Activated T-helper 1 cell treated with anti-CD3 and anti-CD28 coated beads, Interleukin-12 subunit alpha, Interleukin-12 subunit beta, Interleukin-2, Interleukin-4 antibody, amounts not matched to agents 30 ng/mL and 10 ng/mL and 1 ng/mL, durations not matched to agents 14 hours and 24 hours and 36 hours (primary cell): ENCODE measurements around the gene MRPL37. TPM values are rescaled to one million over a fixed set of nuclear protein-coding genes. Genes with fewer than 3 reads are reported as not detected.
A peak's percentile ranks its signal among the peaks of the same experiment; 100 is the strongest.
"Not testable (repeated sequence)": the region's sequence is repeated elsewhere in the genome, so short reads cannot be mapped to it uniquely, and the experiment has no call there.

Experiments used
- DNase-seq: peaks from one replicate; pipeline ENCODE4 v3.0.0; 2021; ENCODE audit warnings: low spot score
- H3K27ac Mint-ChIP-seq: one replicate; pipeline ENCODE4 v1.8.0; 2021; ENCODE audit warnings: mild to moderate bottlenecking, mixed read lengths
- H3K27me3 Mint-ChIP-seq: one replicate; pipeline ENCODE4 v1.8.0; 2022; ENCODE audit warnings: mild to moderate bottlenecking, moderate library complexity, mixed read lengths; ENCODE audit not compliant: insufficient read depth
- H3K36me3 Mint-ChIP-seq: one replicate; pipeline ENCODE4 v1.8.0; 2021; ENCODE audit warnings: low read depth, mixed read lengths
- H3K4me1 Mint-ChIP-seq: one replicate; pipeline ENCODE4 v1.8.0; 2021; ENCODE audit warnings: low read depth, mixed read lengths
- H3K4me3 Mint-ChIP-seq: one replicate; pipeline ENCODE4 v1.8.0; 2021; ENCODE audit warnings: mild to moderate bottlenecking, moderate library complexity, mixed read lengths
- H3K9me3 Mint-ChIP-seq: one replicate; pipeline ENCODE4 v1.8.0; 2021; ENCODE audit warnings: mixed read lengths
- intact Hi-C: fragments of 100-400 bp; cut with micrococcal nuclease; formaldehyde crosslinking; loops from one replicate; pipeline ENCODE4 v1.15.1; 2024
- total RNA-seq: library from RNA; stranded (reverse); gene quantifications from 2 replicates; pipeline ENCODE4 v1.2.3, GENCODE V29; 2022

Gene MRPL37
- total RNA-seq, 1 donor from 2014 or later: 145 TPM

- Mint-ChIP-seq H3K27me3 (no peaks in the 10 kb centered on the region), H3K4me1 (no peaks in the 10 kb centered on the region), H3K36me3 (peaks cover 2% of the 10 kb centered on the region), H3K27ac (no peak overlapping the region), H3K9me3 (no peaks in the 10 kb centered on the region), H3K4me3 (no peak overlapping the region)
- DNase-seq: no peak
- intact Hi-C loops: no loop called here
Measured at GRCh38 chr1:54177726-54178125, 22.2 kb upstream of the MRPL37 start.

DNA sequence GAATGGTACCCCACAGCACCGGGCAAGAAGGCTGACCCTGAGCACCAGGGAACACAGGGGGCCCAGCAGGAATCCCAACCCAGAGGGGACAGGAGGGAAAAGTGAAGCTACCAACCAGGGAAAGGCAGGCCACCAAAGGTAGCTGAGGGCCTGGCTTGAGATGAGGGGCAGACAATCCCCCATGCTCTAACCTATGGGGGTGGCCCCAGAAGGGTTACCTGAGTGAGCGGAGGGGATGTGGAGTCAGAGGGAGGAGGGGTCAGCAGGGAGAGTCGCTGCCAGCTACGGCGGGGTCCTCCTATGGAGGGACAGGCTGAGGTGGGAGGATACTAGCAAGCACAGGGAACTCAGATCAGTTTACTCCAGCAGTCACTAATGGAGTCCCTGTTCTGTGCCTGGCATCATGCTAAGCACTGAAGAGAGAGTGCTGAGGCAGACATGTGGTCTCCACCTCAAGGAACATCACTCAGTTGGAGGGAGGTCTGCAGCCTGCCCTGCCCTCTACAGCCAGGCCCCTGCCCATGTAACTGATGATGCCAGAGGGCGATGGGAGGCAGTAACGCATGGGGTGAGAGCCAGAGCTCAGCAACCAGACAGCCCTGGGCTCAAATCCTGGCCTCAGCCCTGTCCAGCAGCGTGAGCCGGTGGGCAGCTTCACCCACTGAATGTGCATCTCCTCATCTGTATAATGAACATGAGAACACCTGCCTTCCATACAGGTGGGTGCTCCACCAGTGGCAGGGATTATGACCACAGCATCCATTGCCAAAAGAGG is 21.5 kb upstream of the MRPL37 start:
- H3K27me3 Mint-ChIP-seq: no peaks in the 10 kb centered on the region
- no peaks in the 10 kb centered on the region for H3K4me1 Mint-ChIP-seq
- DNase-seq: no peak
- no peaks in the 10 kb centered on the region for H3K9me3 Mint-ChIP-seq
- intact Hi-C loops: no loop called here
- H3K4me3 Mint-ChIP-seq: no peak overlapping the region
- no peak overlapping the region for H3K27ac Mint-ChIP-seq
- H3K36me3 Mint-ChIP-seq: peaks cover 2% of the 10 kb centered on the region

GRCh38 chr1:54180701-54181360 is 19.1 kb upstream of the MRPL37 start:
- Mint-ChIP-seq H3K9me3 (no peaks in the 10 kb centered on the region), H3K27ac (no peak overlapping the region), H3K36me3 (peaks cover under 1% of the 10 kb centered on the region), H3K4me3 (no peak overlapping the region), H3K27me3 (no peaks in the 10 kb centered on the region), H3K4me1 (no peaks in the 10 kb centered on the region)
- intact Hi-C loops: loop anchor here (1.0 kb wide), 1 partner anchor 308 kb away; no protein-coding TSS in a partner anchor
- no peak for DNase-seq

DNA sequence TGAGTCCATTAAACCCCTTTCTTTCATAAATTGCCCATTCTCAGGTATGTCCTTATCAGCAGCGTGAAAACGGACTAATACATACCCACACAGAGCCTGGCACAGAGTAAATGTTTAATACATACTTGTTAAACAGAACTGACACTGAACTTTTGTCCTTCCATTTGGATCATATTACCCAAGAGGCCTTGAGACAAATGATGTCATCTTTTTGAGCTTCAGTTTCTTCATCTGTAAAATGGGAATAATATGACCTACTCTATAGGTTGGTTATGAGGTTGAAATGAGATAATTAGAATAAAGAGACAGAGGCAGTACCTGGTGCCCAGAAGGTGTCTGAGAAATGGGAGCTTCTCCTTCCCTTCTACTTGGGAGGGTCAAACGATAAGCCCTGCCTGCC is 13.9 kb upstream of the MRPL37 start:
- no peak overlapping the region for H3K4me3 Mint-ChIP-seq
- no peaks in the 10 kb centered on the region for H3K27me3 Mint-ChIP-seq
- DNase-seq: no peak
- no peaks in the 10 kb centered on the region for H3K9me3 Mint-ChIP-seq
- intact Hi-C loops: no loop called here
- no peak overlapping the region for H3K27ac Mint-ChIP-seq
- no peaks in the 10 kb centered on the region for H3K4me1 Mint-ChIP-seq
- peaks cover 3% of the 10 kb centered on the region for H3K36me3 Mint-ChIP-seq

- Mint-ChIP-seq H3K4me1 (no peaks in the 10 kb centered on the region), H3K27me3 (no peaks in the 10 kb centered on the region)
- no peak for DNase-seq
Measured at GRCh38 chr1:54188291-54188690, 11.7 kb upstream of the MRPL37 start.

DNA sequence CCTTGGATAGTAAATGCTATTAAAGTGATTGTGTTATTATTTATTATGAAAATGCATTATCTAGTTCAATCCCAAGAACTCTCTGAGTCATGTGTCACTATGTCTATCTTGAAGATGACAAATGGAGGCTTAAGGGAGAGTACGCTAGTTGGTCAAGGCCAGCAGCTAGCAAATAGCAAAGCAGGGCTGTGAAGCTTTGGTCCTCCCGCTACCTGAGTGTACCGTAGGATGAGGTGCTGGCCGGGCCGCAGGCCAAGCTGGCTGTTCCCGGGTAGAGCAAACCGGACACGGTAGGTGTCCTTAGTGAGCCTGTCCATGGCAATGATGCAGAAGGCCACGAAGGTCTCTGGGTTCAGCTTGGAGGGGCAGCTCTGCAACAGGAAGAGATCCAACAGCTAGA is 9.4 kb upstream of the MRPL37 start:
- no peaks in the 10 kb centered on the region for H3K27me3 Mint-ChIP-seq
- H3K27ac Mint-ChIP-seq: no peak overlapping the region
- no peak for DNase-seq
- peaks cover 7% of the 10 kb centered on the region for H3K36me3 Mint-ChIP-seq
- no peaks in the 10 kb centered on the region for H3K4me1 Mint-ChIP-seq
- H3K4me3 Mint-ChIP-seq: no peak overlapping the region
- intact Hi-C loops: no loop called here
- no peaks in the 10 kb centered on the region for H3K9me3 Mint-ChIP-seq

More at GRCh38 chr1:54188291-54188690, 11.7 kb upstream of the MRPL37 start:
- H3K36me3 Mint-ChIP-seq: peaks cover 7% of the 10 kb centered on the region
- intact Hi-C loops: no loop called here
- no peaks in the 10 kb centered on the region for H3K9me3 Mint-ChIP-seq
- H3K4me3 Mint-ChIP-seq: no peak overlapping the region
- H3K27ac Mint-ChIP-seq: no peak overlapping the region

DNA sequence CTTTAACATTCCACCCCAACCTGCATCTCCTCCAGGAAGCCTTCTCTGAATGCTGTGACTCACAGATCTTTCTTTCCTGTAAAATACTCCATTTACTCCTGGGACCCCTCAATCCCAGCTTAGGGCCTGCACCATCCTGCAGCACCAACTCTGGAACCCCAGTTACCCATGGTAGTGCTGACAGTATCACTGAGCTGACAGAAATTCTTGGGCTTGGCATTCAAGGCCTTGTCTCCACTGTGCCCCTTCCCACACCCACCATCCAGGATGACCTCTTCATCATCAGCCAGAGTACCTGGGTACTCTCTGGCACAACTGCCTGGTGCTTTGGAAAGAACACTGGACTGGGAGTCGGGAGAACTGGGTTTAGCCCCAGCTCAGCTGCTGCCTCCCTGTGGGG is 8.4 kb upstream of the MRPL37 start:
- H3K9me3 Mint-ChIP-seq: no peaks in the 10 kb centered on the region
- no peaks in the 10 kb centered on the region for H3K27me3 Mint-ChIP-seq
- H3K4me1 Mint-ChIP-seq: no peaks in the 10 kb centered on the region
- DNase-seq: no peak
- intact Hi-C loops: no loop called here
- peaks cover 5% of the 10 kb centered on the region for H3K36me3 Mint-ChIP-seq
- no peak overlapping the region for H3K4me3 Mint-ChIP-seq
- no peak overlapping the region for H3K27ac Mint-ChIP-seq

GRCh38 chr1:54193453-54193852 is 6.5 kb upstream of the MRPL37 start:
- Mint-ChIP-seq H3K27ac (no peak overlapping the region), H3K36me3 (peaks cover 4% of the 10 kb centered on the region), H3K4me1 (no peaks in the 10 kb centered on the region), H3K27me3 (no peaks in the 10 kb centered on the region), H3K9me3 (no peaks in the 10 kb centered on the region), H3K4me3 (no peak overlapping the region)
- no peak for DNase-seq
- intact Hi-C loops: no loop called here

- intact Hi-C loops: no loop called here
- H3K27ac Mint-ChIP-seq: peak overlapping the region; percentile 59
Measured at GRCh38 chr1:54199151-54199764, 709 bp upstream of the MRPL37 start.

GRCh38 chr1:54200519-54200997 is 591 bp downstream of the MRPL37 start:
- peaks cover 26% of the 10 kb centered on the region for H3K36me3 Mint-ChIP-seq
- DNase-seq: no peak
- peaks cover 46% of the 10 kb centered on the region for H3K4me1 Mint-ChIP-seq
- intact Hi-C loops: loop anchor here (1.0 to 10.0 kb wide), 11 partner anchors 30 to 687 kb away; partner anchors contain the start of genes DHCR24, IFT25, TCEANC2 and TMEM59
- H3K27ac Mint-ChIP-seq: peak overlapping the region; percentile 60
- no peaks in the 10 kb centered on the region for H3K27me3 Mint-ChIP-seq
- H3K4me3 Mint-ChIP-seq: peak overlapping the region; percentile 90
- H3K9me3 Mint-ChIP-seq: no peaks in the 10 kb centered on the region

More at GRCh38 chr1:54199151-54199764, 709 bp upstream of the MRPL37 start:
- Mint-ChIP-seq H3K4me3 (peak overlapping the region; percentile 90), H3K4me1 (peaks cover 38% of the 10 kb centered on the region), H3K36me3 (peaks cover 16% of the 10 kb centered on the region), H3K27me3 (no peaks in the 10 kb centered on the region), H3K9me3 (no peaks in the 10 kb centered on the region)
- no peak for DNase-seq

DNA sequence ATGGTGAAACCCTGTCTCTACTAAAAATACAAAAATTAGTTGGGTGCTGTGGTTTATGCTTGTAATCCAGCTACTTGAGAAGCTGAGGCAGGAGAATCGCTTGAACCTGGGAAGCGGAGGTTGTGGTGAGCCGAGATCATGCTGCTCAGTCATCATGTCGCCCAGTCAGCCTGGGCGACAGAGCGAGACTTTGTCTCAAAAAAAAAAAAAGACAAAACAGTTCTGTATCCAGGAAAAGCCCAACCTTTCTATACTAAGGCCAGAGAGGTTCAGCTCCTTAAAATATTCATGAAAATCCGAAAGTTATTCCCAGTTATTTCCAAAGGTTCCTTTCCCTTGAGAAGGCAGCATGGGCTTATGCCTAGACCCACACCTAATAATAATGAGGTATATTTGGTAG is 4.2 kb downstream of the MRPL37 start:
- H3K27ac Mint-ChIP-seq: no peak overlapping the region
- no peaks in the 10 kb centered on the region for H3K27me3 Mint-ChIP-seq
- H3K4me1 Mint-ChIP-seq: peaks cover 43% of the 10 kb centered on the region
- H3K36me3 Mint-ChIP-seq: peaks cover 49% of the 10 kb centered on the region
- intact Hi-C loops: loop anchor here (5.0 to 10.0 kb wide), 2 partner anchors 601 to 683 kb away; partner anchors contain the start of genes DHCR24 and TTC22
- H3K4me3 Mint-ChIP-seq: no peak overlapping the region
- H3K9me3 Mint-ChIP-seq: no peaks in the 10 kb centered on the region
- no peak for DNase-seq

- Mint-ChIP-seq H3K36me3 (peaks cover 61% of the 10 kb centered on the region), H3K9me3 (no peaks in the 10 kb centered on the region), H3K27ac (no peak overlapping the region), H3K4me3 (no peak overlapping the region), H3K4me1 (peaks cover 28% of the 10 kb centered on the region), H3K27me3 (no peaks in the 10 kb centered on the region)
- intact Hi-C loops: loop anchor here (10.0 kb wide), 1 partner anchor 598 kb away; the partner anchor contains the start of gene TTC22
- DNase-seq: no peak
Measured at GRCh38 chr1:54207287-54207686, 7.3 kb downstream of the MRPL37 start.

GRCh38 chr1:54207896-54208295 is 7.9 kb downstream of the MRPL37 start:
- Mint-ChIP-seq H3K27ac (peak overlapping the region; percentile 23), H3K4me1 (peaks cover 21% of the 10 kb centered on the region), H3K36me3 (peaks cover 60% of the 10 kb centered on the region)
- H3K27me3 Mint-ChIP-seq, DNase-seq, H3K9me3 Mint-ChIP-seq, H3K4me3 Mint-ChIP-seq: not testable (repeated sequence)
- intact Hi-C loops: loop anchor here (10.0 kb wide), 1 partner anchor 597 kb away; the partner anchor contains the start of gene TTC22
